Cardiac muscle cell (in vitro differentiated cells and primary cell): ENCODE results near the gene KLF7. TPM values are rescaled to one million over a fixed set of nuclear protein-coding genes. Genes with fewer than 3 reads are reported as not detected.

Experiments
- DNase-seq, 2 donors: peaks; one replicate each; pipeline versions ENCODE4 v3.0.0 to v3.0.0-alpha.2; 2010 to 2017; ENCODE audit warnings: low read depth in 1 of 2, low spot score in 1 of 2
- H3K27ac ChIP-seq: fragments of 200-600 bp; sonication (generic); 2 replicates; pipeline ENCODE4 v1.5.1; 2016
- H3K27me3 ChIP-seq: fragments of 200-600 bp; sonication (generic); 2 replicates; pipeline ENCODE4 v1.6.0; 2016; ENCODE audit warnings: control low read depth
- H3K36me3 ChIP-seq: fragments of 200-600 bp; sonication (generic); 2 replicates; pipeline ENCODE4 v1.5.1; 2016; ENCODE audit warnings: control low read depth
- H3K4me1 ChIP-seq: fragments of 200-600 bp; sonication (generic); 2 replicates; pipeline ENCODE4 v1.8.1; 2017; ENCODE audit warnings: low read depth, mild to moderate bottlenecking, mixed run types
- H3K4me3 ChIP-seq: fragments of 200-600 bp; sonication (generic); 2 replicates; pipeline ENCODE4 v1.5.1; 2016; ENCODE audit warnings: mild to moderate bottlenecking
- H3K9me3 ChIP-seq: fragments of 200-600 bp; sonication (generic); 2 replicates; pipeline ENCODE4 v1.5.1; 2017; ENCODE audit warnings: low read depth, mild to moderate bottlenecking, control low read depth
- CTCF ChIP-seq: IDR thresholded peaks from 2 replicates; pipeline ENCODE4 v1.5.1; 2012; ENCODE audit warnings: low read depth, mild to moderate bottlenecking, low read length
- polyA plus RNA-seq: library from polyadenylated mRNA; unstranded; fragments of >200 nt; fragmentation: Nextera tagmentation; extraction: Ambion mirVana; gene quantifications from 2 replicates; pipeline ENCODE4 v1.2.1, GENCODE V29; 2016
- total RNA-seq: library from RNA; depleted of rRNA; stranded (reverse); fragments of >200 nt; gene quantifications from 2 replicates; pipeline ENCODE4 v1.2.3, GENCODE V29; 2016

KLF7 gene
- total and polyA plus RNA-seq, 2 experiments from 2014 or later: 8.3 to 9.3 TPM

GRCh38 chr2:207139552-207139951 is 26.2 kb downstream of the KLF7 start:
- peaks cover 39% of the 10 kb centered on the region for H3K4me1 ChIP-seq
- no peak for TF ChIP-seq CTCF
- H3K9me3 ChIP-seq: no peaks in the 10 kb centered on the region
- H3K36me3 ChIP-seq: no peaks in the 10 kb centered on the region
- no peaks in the 10 kb centered on the region for H3K27me3 ChIP-seq
- H3K4me3 ChIP-seq: no peak overlapping the region
- peak in 1 of 2 donors; percentile 54 for DNase-seq
- no peak overlapping the region for H3K27ac ChIP-seq

- Histone ChIP-seq H3K4me1 (peaks cover 32% of the 10 kb centered on the region), H3K27me3 (no peaks in the 10 kb centered on the region), H3K4me3 (no peak overlapping the region), H3K36me3 (no peaks in the 10 kb centered on the region), H3K27ac (no peak overlapping the region), H3K9me3 (no peaks in the 10 kb centered on the region)
- TF ChIP-seq CTCF: no peak
- no peak for DNase-seq
Measured at GRCh38 chr2:207138627-207139297, 27.0 kb downstream of the KLF7 start.

GRCh38 chr2:207137596-207138337 is 28.0 kb downstream of the KLF7 start:
- no peak overlapping the region for H3K4me3 ChIP-seq
- H3K27me3 ChIP-seq: no peaks in the 10 kb centered on the region
- no peak for TF ChIP-seq CTCF
- DNase-seq: no peak
- no peak overlapping the region for H3K27ac ChIP-seq
- no peaks in the 10 kb centered on the region for H3K36me3 ChIP-seq
- H3K4me1 ChIP-seq: peaks cover 22% of the 10 kb centered on the region
- H3K9me3 ChIP-seq: no peaks in the 10 kb centered on the region

- Histone ChIP-seq H3K9me3 (no peaks in the 10 kb centered on the region), H3K36me3 (no peaks in the 10 kb centered on the region), H3K4me1 (peaks cover 14% of the 10 kb centered on the region), H3K4me3 (no peak overlapping the region), H3K27me3 (no peaks in the 10 kb centered on the region), H3K27ac (peak overlapping the region; percentile 42)
- TF ChIP-seq CTCF: no peak
- DNase-seq: peak in 1 of 2 donors; percentile 36
Measured at GRCh38 chr2:207136874-207137273, 28.9 kb downstream of the KLF7 start.

- Histone ChIP-seq H3K27ac (no peak overlapping the region), H3K36me3 (no peaks in the 10 kb centered on the region), H3K27me3 (no peaks in the 10 kb centered on the region), H3K4me1 (peaks cover 14% of the 10 kb centered on the region), H3K4me3 (no peak overlapping the region), H3K9me3 (no peaks in the 10 kb centered on the region)
- TF ChIP-seq CTCF: no peak
- DNase-seq: no peak
Measured at GRCh38 chr2:207135801-207136457, 29.8 kb downstream of the KLF7 start.
